ENCODE measurements around the gene RAD51. TPM values are rescaled to one million over a fixed set of nuclear protein-coding genes. Genes with fewer than 3 reads are reported as not detected.

RAD51 gene
- total RNA-seq, 2 donors from 2014 or later = 2.3 TPM; not detected in 1

DNA sequence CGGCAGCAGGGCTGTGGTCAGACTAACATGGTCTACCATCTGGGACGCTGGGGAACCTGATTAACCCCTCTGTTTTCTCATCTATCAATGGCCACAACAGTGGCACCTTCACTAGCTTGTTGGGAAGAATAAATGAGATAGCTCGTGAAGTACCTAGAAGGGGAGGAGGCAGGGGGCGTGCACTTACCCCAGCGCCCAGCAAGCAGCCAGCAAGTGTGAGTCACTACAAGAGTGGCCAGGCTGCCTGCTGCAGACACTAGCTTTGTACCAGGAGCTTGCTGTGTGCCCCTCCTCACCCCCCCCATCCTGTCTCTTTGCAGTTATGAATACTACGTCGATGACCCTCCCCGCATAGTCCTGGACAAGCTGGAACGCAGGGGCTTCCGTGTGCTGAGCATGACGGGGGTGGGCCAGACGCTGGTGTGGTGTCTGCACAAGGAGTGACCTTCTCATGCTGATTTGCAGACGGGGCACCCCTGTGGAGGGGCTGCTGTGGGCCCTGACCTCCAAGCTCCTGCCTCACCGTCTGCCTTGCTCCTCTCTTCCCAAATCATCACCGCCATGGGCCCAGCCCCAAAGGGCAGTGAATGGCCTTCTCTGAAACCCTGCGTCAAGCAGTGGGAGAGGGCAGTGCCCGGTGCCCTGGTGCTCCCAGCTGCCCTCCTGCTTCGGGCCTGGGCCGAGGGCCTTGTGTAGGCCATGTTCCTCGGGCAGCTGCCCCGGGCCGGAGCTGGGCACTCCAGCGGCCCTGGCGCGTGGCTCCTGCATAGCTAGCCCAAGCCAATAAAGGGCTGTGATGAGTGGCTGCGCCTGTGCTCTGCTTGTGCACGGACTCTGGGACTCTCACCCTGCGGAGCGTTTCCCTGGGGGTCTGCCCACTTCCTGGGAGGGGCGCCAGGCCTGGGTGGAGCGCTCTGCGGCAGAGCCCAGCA, 72.2 kb downstream of the RAD51 start:
- H3K36me3 ChIP-seq (replicated peaks in 1 of 2; ENCODE audit: insufficient read depth in 1 of 2, low read depth in 2 of 2) = no peaks in the 10 kb centered on the region
- intact Hi-C loops (cut with DNase I) = no loop called here
- 91 to 92% methylated on average over 17 to 24 of the region's 32 CpGs for WGBS, 2 donors
- H3K27ac ChIP-seq = no peak overlapping the region
- ATAC-seq = no peak
- no peak overlapping the region for H3K4me3 ChIP-seq
- H3K27me3 ChIP-seq = no peaks in the 10 kb centered on the region
- TF ChIP-seq, protein P1, sequence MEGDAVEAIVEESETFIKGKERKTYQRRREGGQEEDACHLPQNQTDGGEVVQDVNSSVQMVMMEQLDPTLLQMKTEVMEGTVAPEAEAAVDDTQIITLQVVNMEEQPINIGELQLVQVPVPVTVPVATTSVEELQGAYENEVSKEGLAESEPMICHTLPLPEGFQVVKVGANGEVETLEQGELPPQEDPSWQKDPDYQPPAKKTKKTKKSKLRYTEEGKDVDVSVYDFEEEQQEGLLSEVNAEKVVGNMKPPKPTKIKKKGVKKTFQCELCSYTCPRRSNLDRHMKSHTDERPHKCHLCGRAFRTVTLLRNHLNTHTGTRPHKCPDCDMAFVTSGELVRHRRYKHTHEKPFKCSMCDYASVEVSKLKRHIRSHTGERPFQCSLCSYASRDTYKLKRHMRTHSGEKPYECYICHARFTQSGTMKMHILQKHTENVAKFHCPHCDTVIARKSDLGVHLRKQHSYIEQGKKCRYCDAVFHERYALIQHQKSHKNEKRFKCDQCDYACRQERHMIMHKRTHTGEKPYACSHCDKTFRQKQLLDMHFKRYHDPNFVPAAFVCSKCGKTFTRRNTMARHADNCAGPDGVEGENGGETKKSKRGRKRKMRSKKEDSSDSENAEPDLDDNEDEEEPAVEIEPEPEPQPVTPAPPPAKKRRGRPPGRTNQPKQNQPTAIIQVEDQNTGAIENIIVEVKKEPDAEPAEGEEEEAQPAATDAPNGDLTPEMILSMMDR (IDR thresholded peaks at IDR 0.05) = no peak
- TF ChIP-seq POLR2A (IDR thresholded peaks at IDR 0.05) = no peak
- no peak for DNase-seq
- peaks cover 36% of the 10 kb centered on the region for H3K4me1 ChIP-seq
- no peaks in the 10 kb centered on the region for H3K9me3 ChIP-seq

DNA sequence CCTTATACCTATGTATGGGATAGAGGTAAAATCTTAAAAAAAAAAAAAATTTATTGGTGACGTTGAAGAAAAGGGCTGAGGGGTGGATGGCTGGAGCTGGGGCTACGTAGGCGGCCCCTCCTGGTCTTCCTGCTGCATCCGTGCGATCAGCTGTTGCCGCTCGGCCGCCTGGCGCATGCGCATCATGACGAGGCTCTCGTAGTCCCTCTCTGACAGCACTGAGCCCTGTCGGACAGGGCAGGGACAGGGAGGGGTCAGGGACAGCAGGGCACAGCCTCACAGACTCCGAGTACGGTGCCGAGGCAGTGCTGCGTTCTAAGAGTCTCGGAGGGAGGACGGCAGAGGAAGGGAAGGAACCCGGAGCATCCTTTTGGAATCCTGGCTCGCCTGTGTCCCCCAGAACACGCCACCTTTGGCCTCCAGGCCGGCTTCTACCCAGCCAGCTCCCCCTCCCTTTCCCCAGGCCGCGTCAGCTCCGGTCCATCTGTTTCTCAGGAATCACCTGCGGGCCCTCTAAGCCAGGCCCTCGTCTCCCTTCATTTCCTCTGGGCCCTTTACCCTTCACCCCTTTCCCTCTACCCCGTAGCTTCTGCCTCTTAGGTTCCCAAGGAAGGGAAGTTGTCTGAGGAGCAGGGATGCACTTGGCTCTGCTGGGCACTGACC, 73.0 kb downstream of the RAD51 start:
- no peaks in the 10 kb centered on the region for H3K27me3 ChIP-seq
- 93 to 94% methylated on average over 28 of the region's 29 CpGs for WGBS, 2 donors
- DNase-seq (no peak), ATAC-seq (no peak)
- no peak for TF ChIP-seq POLR2A (IDR thresholded peaks at IDR 0.05)
- TF ChIP-seq, protein P1 (IDR thresholded peaks at IDR 0.05) = no peak
- peak overlapping the region in 1 of 4 donors; percentile 34 for H3K27ac ChIP-seq
- H3K4me3 ChIP-seq = no peak overlapping the region
- H3K9me3 ChIP-seq = no peaks in the 10 kb centered on the region
- H3K4me1 ChIP-seq = peaks cover 30% of the 10 kb centered on the region
- peaks cover 0 to 2% of the 10 kb centered on the region in 2 donors for H3K36me3 ChIP-seq (replicated peaks in 1 of 2; ENCODE audit: insufficient read depth in 1 of 2, low read depth in 2 of 2)
- intact Hi-C loops (cut with DNase I) = no loop called here

DNA sequence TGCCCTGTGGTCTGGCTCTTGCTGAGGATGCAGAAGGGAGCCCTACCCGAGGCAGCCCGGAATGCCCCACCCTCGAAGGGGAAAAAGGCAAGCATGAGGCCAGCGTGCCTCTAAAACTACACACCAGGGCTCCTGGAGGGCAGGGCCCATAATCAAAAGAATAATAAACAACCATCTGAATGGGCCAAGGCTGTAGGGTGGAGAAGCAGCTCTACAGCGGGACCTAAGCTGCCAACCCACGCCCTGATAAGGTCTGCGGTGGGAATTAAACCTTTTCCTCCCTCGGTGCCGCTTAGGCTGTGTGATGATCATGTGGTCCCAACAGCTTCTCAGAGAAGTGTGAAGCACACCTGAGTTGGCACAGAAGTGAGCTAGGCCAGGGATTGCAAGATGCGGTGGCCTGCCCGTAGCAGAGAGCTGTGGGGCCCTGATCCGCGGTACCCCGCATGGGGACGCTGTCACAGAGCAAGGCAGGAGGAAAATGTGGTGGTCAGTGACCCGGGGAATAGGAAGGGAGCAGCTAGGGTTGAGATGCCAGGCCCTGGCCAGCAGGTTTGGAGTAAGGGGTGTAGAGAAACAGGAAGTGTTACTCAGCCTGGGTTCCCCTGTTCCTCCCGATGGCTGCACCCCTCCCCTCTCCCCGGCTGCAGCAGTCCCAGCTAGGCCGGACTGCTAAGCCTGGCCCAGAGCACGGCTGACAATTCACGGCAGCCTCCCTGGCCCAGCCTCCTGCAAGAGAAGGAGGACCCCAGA, 73.7 kb downstream of the RAD51 start:
- 73 to 85% methylated on average over 17 to 21 of the region's 21 CpGs for WGBS, 2 donors
- intact Hi-C loops (cut with DNase I) = no loop called here
- ATAC-seq = no peak
- no peak for TF ChIP-seq POLR2A (IDR thresholded peaks at IDR 0.05)
- TF ChIP-seq, protein P1 (IDR thresholded peaks at IDR 0.05) = no peak
- peaks cover 22% of the 10 kb centered on the region for H3K4me1 ChIP-seq
- peak overlapping the region; percentile 2 to 46 (median 32) for H3K27ac ChIP-seq
- peaks cover 0 to 7% of the 10 kb centered on the region in 2 donors for H3K36me3 ChIP-seq (replicated peaks in 1 of 2; ENCODE audit: insufficient read depth in 1 of 2, low read depth in 2 of 2)
- no peak for DNase-seq
- H3K9me3 ChIP-seq = no peaks in the 10 kb centered on the region
- no peak overlapping the region for H3K4me3 ChIP-seq
- no peaks in the 10 kb centered on the region for H3K27me3 ChIP-seq

DNA sequence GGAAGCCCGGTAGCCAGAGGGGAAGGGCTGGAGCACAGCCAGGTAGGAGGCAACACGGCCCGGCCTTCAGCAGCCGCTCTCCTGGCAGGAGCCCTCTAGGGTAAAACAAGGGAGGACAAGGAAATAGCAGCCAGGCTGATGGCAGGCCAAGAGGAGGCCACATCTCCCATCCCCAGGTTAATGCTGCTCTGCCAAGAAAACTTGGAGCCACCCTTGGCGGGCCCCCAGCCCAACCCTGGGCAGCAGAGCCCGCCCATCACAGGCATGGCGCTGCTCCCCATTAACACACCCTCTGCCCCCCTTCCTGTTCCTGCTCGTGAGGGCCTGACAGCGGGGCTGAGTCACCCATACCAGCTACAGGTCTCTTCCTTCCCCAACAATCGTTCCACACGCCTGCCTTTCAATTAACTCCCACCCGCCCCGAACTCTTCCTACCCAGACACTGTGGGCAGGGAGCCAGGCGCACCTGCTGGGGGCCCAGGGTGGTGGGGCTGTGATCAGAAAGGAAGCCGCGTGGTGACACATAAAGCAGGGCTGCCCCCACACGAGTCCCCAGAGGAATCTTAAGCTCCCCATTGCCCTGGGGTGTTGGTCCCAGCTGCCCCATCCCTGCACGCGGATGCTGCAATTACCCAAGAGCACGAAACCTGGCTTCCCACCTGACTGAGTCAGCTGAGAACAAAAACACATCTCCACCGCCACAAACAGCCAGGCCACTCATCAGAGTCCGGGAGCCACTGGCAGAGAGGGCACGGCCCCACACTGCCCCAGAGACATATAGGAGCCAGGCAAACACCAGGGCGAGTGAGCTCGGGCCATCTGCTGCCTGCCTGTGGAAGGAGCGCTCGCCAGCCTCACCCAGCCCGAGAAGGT, 74.5 kb downstream of the RAD51 start, which contains the start of gene C15orf62:
C15orf62 (plus strand) TSS at position 707 of the 873 bp plus-strand sequence. CDS start 516 bp downstream, outside the sequence.
- peaks cover 0 to 7% of the 10 kb centered on the region in 2 donors for H3K36me3 ChIP-seq (replicated peaks in 1 of 2; ENCODE audit: insufficient read depth in 1 of 2, low read depth in 2 of 2)
- DNase-seq (peak in 3 of 4 donors; percentile 32 to 55 (median 55)), ATAC-seq (peak; percentile 30)
- no peaks in the 10 kb centered on the region for H3K9me3 ChIP-seq
- H3K27me3 ChIP-seq = no peaks in the 10 kb centered on the region
- H3K27ac ChIP-seq = peak within 1 kb of the TSS; percentile 13 to 46 (median 32)
- H3K4me1 ChIP-seq = peaks cover 14% of the 10 kb centered on the region
- 49 to 75% methylated on average over 16 to 23 of the region's 28 CpGs for WGBS, 2 donors
- TF ChIP-seq, protein P1 (IDR thresholded peaks at IDR 0.05) = no peak
- TF ChIP-seq POLR2A (IDR thresholded peaks at IDR 0.05) = no peak
- intact Hi-C loops (cut with DNase I) = loop anchor here (10.0 kb wide), 1 partner anchor 75 kb away; the partner anchor contains the start of gene RAD51
- H3K4me3 ChIP-seq = no peak within 1 kb of the TSS
